ENCODE measurements around the gene HABP2. TPM values are rescaled to one million over a fixed set of nuclear protein-coding genes. Genes with fewer than 3 reads are reported as not detected.

HABP2 gene
- total RNA-seq, 1 experiment from 2014 or later = not detected

- no TSS peak for BruUV-seq (replicated peaks)
- H3K9me3 ChIP-seq (ENCODE audit: low read length) = no peaks in the 10 kb centered on the region
- no peaks in the 10 kb centered on the region for H3K27me3 ChIP-seq (ENCODE audit: low read length)
- POLR2A ChIA-PET (ENCODE audit: unreplicated experiment) = no interaction called here
- no peak for DNase-seq
- no peak overlapping the region for H3K4me2 ChIP-seq (ENCODE audit: low read length)
- no peak overlapping the region for H3K4me3 ChIP-seq (ENCODE audit: low read length)
- no peak for ATAC-seq
- no peak; the same call in 1 of the 2 replicates for TF ChIP-seq CTCF (conservative IDR thresholded peaks at IDR 0.05; ENCODE audit: low read depth, low read length)
- TF ChIP-seq EZH2phosphoT487 (IDR thresholded peaks at IDR 0.05; ENCODE audit: borderline replicate concordance, low read length) = no peak
- no peak for TF ChIP-seq EZH2 (IDR thresholded peaks at IDR 0.05; ENCODE audit: low read length, unreplicated experiment)
- no peaks in the 10 kb centered on the region for H4K20me1 ChIP-seq (ENCODE audit: low read length)
- no peaks in the 10 kb centered on the region; the same call in 1 of the 2 replicates for H3K36me3 ChIP-seq (ENCODE audit: low read depth, low read length)
- no peak overlapping the region for H3K27ac ChIP-seq (ENCODE audit: low read length)
- no peak overlapping the region for H3K9ac ChIP-seq (ENCODE audit: low read length)
- no peak overlapping the region for H2AFZ ChIP-seq (ENCODE audit: low read length)
- H3K9me2 ChIP-seq (replicated peaks; ENCODE audit: low read length) = no peaks in the 10 kb centered on the region
- CTCF ChIA-PET = no interaction called here
- intact Hi-C loops (cut with micrococcal nuclease) = loop anchor here (1.0 to 10.0 kb wide), 6 partner anchors 41 to 1047 kb away; no protein-coding TSS in a partner anchor
- H3F3A ChIP-seq (ENCODE audit: low read length, unreplicated experiment) = no peaks in the 10 kb centered on the region
- H3K4me1 ChIP-seq (ENCODE audit: insufficient read depth, low read length) = 0 out of 2 replicates have a peak, but pooled peaks cover 5% of the 10 kb centered on the region
- H3K79me2 ChIP-seq (ENCODE audit: low read length) = no peaks in the 10 kb centered on the region
Observed at GRCh38 chr10:113521475-113521795, 31.4 kb upstream of the HABP2 start.

GRCh38 chr10:113522460-113522859, 30.4 kb upstream of the HABP2 start:
- intact Hi-C loops (cut with micrococcal nuclease) = loop anchor here (10.0 kb wide), 1 partner anchor 1048 kb away; no protein-coding TSS in a partner anchor
- H4K20me1 ChIP-seq (ENCODE audit: low read length) = no peaks in the 10 kb centered on the region
- H3K4me3 ChIP-seq (ENCODE audit: low read length) = no peak overlapping the region
- POLR2A ChIA-PET (ENCODE audit: unreplicated experiment) = no interaction called here
- no TSS peak for BruUV-seq (replicated peaks)
- H3F3A ChIP-seq (ENCODE audit: low read length, unreplicated experiment) = no peaks in the 10 kb centered on the region
- H3K27me3 ChIP-seq (ENCODE audit: low read length) = no peaks in the 10 kb centered on the region
- no peak overlapping the region for H3K9ac ChIP-seq (ENCODE audit: low read length)
- H3K9me3 ChIP-seq (ENCODE audit: low read length) = no peaks in the 10 kb centered on the region
- no peak overlapping the region for H3K27ac ChIP-seq (ENCODE audit: low read length)
- DNase-seq (no peak), ATAC-seq (no peak)
- H3K79me2 ChIP-seq (ENCODE audit: low read length) = no peaks in the 10 kb centered on the region
- H2AFZ ChIP-seq (ENCODE audit: low read length) = no peak overlapping the region
- TF ChIP-seq EZH2 (IDR thresholded peaks at IDR 0.05; ENCODE audit: low read length, unreplicated experiment) (no peak), CTCF (conservative IDR thresholded peaks at IDR 0.05; ENCODE audit: low read depth, low read length) (no peak), EZH2phosphoT487 (IDR thresholded peaks at IDR 0.05; ENCODE audit: borderline replicate concordance, low read length) (no peak)
- H3K9me2 ChIP-seq (replicated peaks; ENCODE audit: low read length) = no peaks in the 10 kb centered on the region
- CTCF ChIA-PET = no interaction called here
- H3K4me2 ChIP-seq (ENCODE audit: low read length) = no peak overlapping the region
- H3K4me1 ChIP-seq (ENCODE audit: insufficient read depth, low read length) = 0 out of 2 replicates have a peak, but pooled peaks cover 5% of the 10 kb centered on the region
- H3K36me3 ChIP-seq (ENCODE audit: low read depth, low read length) = no peaks in the 10 kb centered on the region; the same call in 1 of the 2 replicates

GRCh38 chr10:113523071-113523470, 29.8 kb upstream of the HABP2 start:
- Histone ChIP-seq H3K36me3 (ENCODE audit: low read depth, low read length) (no peaks in the 10 kb centered on the region; the same call in 1 of the 2 replicates), H3K79me2 (ENCODE audit: low read length) (no peaks in the 10 kb centered on the region), H3K4me3 (ENCODE audit: low read length) (no peak overlapping the region), H3K4me1 (ENCODE audit: insufficient read depth, low read length) (0 out of 2 replicates have a peak, but pooled peaks cover 5% of the 10 kb centered on the region), H2AFZ (ENCODE audit: low read length) (no peak overlapping the region), H3K27ac (ENCODE audit: low read length) (no peak overlapping the region), H3K9ac (ENCODE audit: low read length) (no peak overlapping the region), H4K20me1 (ENCODE audit: low read length) (no peaks in the 10 kb centered on the region), H3F3A (ENCODE audit: low read length, unreplicated experiment) (no peaks in the 10 kb centered on the region), H3K27me3 (ENCODE audit: low read length) (no peaks in the 10 kb centered on the region), H3K4me2 (ENCODE audit: low read length) (no peak overlapping the region), H3K9me2 (replicated peaks; ENCODE audit: low read length) (no peaks in the 10 kb centered on the region), H3K9me3 (ENCODE audit: low read length) (no peaks in the 10 kb centered on the region)
- no peak for ATAC-seq
- CTCF ChIA-PET = no interaction called here
- intact Hi-C loops (cut with micrococcal nuclease) = loop anchor here (10.0 kb wide), 1 partner anchor 1048 kb away; no protein-coding TSS in a partner anchor
- TF ChIP-seq EZH2 (IDR thresholded peaks at IDR 0.05; ENCODE audit: low read length, unreplicated experiment) (no peak), EZH2phosphoT487 (IDR thresholded peaks at IDR 0.05; ENCODE audit: borderline replicate concordance, low read length) (no peak), CTCF (conservative IDR thresholded peaks at IDR 0.05; ENCODE audit: low read depth, low read length) (no peak)
- no peak for DNase-seq
- POLR2A ChIA-PET (ENCODE audit: unreplicated experiment) = no interaction called here
- no TSS peak for BruUV-seq (replicated peaks)

Measured in PC-3 (cell line).